ENCODE data around the gene TSPAN9.

The TSPAN9 gene

GRCh38 chr12:3041558-3042164 is 35.5 kb upstream of the TSPAN9 start:
- DNase-seq: peak; percentile 40 to 90 (median 78)
- intact Hi-C loops (cut with DNase I): no loop called here

GRCh38 chr12:3042394-3042793 is 34.8 kb upstream of the TSPAN9 start:
- intact Hi-C loops (cut with DNase I): no loop called here
- DNase-seq: no peak

GRCh38 chr12:3042826-3043225 is 34.4 kb upstream of the TSPAN9 start:
- intact Hi-C loops (cut with DNase I): no loop called here
- no peak for DNase-seq

GRCh38 chr12:3043406-3043805 is 33.8 kb upstream of the TSPAN9 start:
- intact Hi-C loops (cut with DNase I): no loop called here
- no peak for DNase-seq

- no peak for DNase-seq
- intact Hi-C loops (cut with DNase I): no loop called here
Measured at GRCh38 chr12:3044141-3044630, 33.0 kb upstream of the TSPAN9 start.

- intact Hi-C loops (cut with DNase I): no loop called here
- DNase-seq: no peak
Measured at GRCh38 chr12:3045494-3045893, 31.7 kb upstream of the TSPAN9 start.

- no peak for DNase-seq
- intact Hi-C loops (cut with DNase I): no loop called here
Measured at GRCh38 chr12:3045989-3046388, 31.2 kb upstream of the TSPAN9 start.

GRCh38 chr12:3046441-3047200 is 30.6 kb upstream of the TSPAN9 start:
- no peak for DNase-seq
- intact Hi-C loops (cut with DNase I): no loop called here

GRCh38 chr12:3047961-3048360 is 29.2 kb upstream of the TSPAN9 start:
- DNase-seq: no peak
- intact Hi-C loops (cut with DNase I): no loop called here

- DNase-seq: no peak
- intact Hi-C loops (cut with DNase I): no loop called here
Measured at GRCh38 chr12:3048540-3048939, 28.6 kb upstream of the TSPAN9 start.

GRCh38 chr12:3049176-3049575 is 28.0 kb upstream of the TSPAN9 start:
- intact Hi-C loops (cut with DNase I): no loop called here
- DNase-seq: no peak

GRCh38 chr12:3049611-3050249 is 27.4 kb upstream of the TSPAN9 start:
- intact Hi-C loops (cut with DNase I): no loop called here

GRCh38 chr12:3054374-3054773 is 22.8 kb upstream of the TSPAN9 start:
- DNase-seq: no peak

More at GRCh38 chr12:3049611-3050249, 27.4 kb upstream of the TSPAN9 start:
- no peak for DNase-seq

GRCh38 chr12:3055026-3055703 is 22.0 kb upstream of the TSPAN9 start:
- intact Hi-C loops (cut with DNase I): no loop called here
- no peak for DNase-seq

More at GRCh38 chr12:3054374-3054773, 22.8 kb upstream of the TSPAN9 start:
- intact Hi-C loops (cut with DNase I): no loop called here

- intact Hi-C loops (cut with DNase I): no loop called here
- no peak for DNase-seq
Measured at GRCh38 chr12:3055704-3056467, 21.3 kb upstream of the TSPAN9 start.

- intact Hi-C loops (cut with DNase I): no loop called here
- no peak for DNase-seq
Measured at GRCh38 chr12:3061059-3061458, 16.1 kb upstream of the TSPAN9 start.

- intact Hi-C loops (cut with DNase I): no loop called here
- DNase-seq: no peak
Measured at GRCh38 chr12:3061501-3062215, 15.5 kb upstream of the TSPAN9 start.

GRCh38 chr12:3065300-3065699 is 11.9 kb upstream of the TSPAN9 start:
- DNase-seq: no peak
- intact Hi-C loops (cut with DNase I): no loop called here
